GM12878 (cell line): ENCODE data around the gene LRRC4B. TPM values are rescaled to one million over a fixed set of nuclear protein-coding genes. Genes with fewer than 3 reads are reported as not detected.
A peak's percentile ranks its signal among the peaks of the same experiment; 100 is the strongest.

Experiments
- ATAC-seq: fragments of 200-7000 bp; cut with Tn5 transposase; 3 replicates; pipeline ENCODE4 v1.9.1; 2020; ENCODE audit warnings: mild to moderate bottlenecking, moderate library complexity
- BruUV-seq: library from RNA; stranded (reverse); fragments of 400-500 nt; replicated peaks from 2 replicates; lab custom pipeline; 2021; lab: Mats Ljungman, UMichigan
- CTCF ChIA-PET: fragments of 300-600 bp; sonication (Branson Sonifier 250); formaldehyde crosslinking; extraction: SDS; loops from one replicate; lab custom pipeline; 2021; ENCODE audit warnings: inconsistent platforms; lab: Yijun Ruan, JAX
- POLR2A ChIA-PET: fragments of 350-600 bp; formaldehyde crosslinking; extraction: SDS; loops from one replicate; lab custom pipeline; 2021; ENCODE audit warnings: inconsistent platforms; lab: Charles Lee
- RAD21 ChIA-PET: fragments of 300-600 bp; sonication (Branson Sonifier 250); formaldehyde crosslinking; loops from one replicate; lab custom pipeline; 2023; ENCODE audit warnings: antibody characterized with exemption; ENCODE audit not compliant: unreplicated experiment; lab: Charles Lee
- SMC1A ChIA-PET: fragments of 300-600 bp; sonication (Branson Sonifier 250); formaldehyde crosslinking; loops from one replicate; lab custom pipeline; 2023; ENCODE audit not compliant: unreplicated experiment, uncharacterized antibody; lab: Charles Lee
- DNase-seq: peaks from one replicate; pipeline ENCODE4 v3.0.0-alpha.2; 2011; ENCODE audit warnings: low read depth, low spot score
- FAIRE-seq: peaks from 3 replicates; lab custom pipeline; 2011; peaks lifted over from hg19 to GRCh38; lab: Jason Lieb, UNC
- H2AFZ ChIP-seq: 2 replicates; pipeline ENCODE4 v1.6.0; 2011; ENCODE audit warnings: low read depth, low read length, control low read depth; ENCODE audit not compliant: control insufficient read depth
- H3K27ac ChIP-seq: 2 replicates; pipeline ENCODE4 v1.5.1; 2011; ENCODE audit warnings: control low read depth; ENCODE audit not compliant: control insufficient read depth, insufficient read depth
- H3K27me3 ChIP-seq, 2 experiments: replicated peaks in 1 of 2; 2 replicates each; pipeline versions ENCODE4 v1.6.0 to v1.6.1; 2011; ENCODE audit warnings: low read length in 1 of 2; ENCODE audit not compliant: control insufficient read depth in 2 of 2, insufficient read depth in 2 of 2
- H3K36me3 ChIP-seq, 2 experiments: 2 replicates each; pipeline ENCODE4 v1.5.1; 2011; ENCODE audit warnings: low read length in 1 of 2; ENCODE audit not compliant: control insufficient read depth in 2 of 2, insufficient read depth in 2 of 2
- H3K4me1 ChIP-seq: 2 replicates; pipeline ENCODE4 v1.6.1; 2011; ENCODE audit warnings: mild to moderate bottlenecking, low read length, moderate library complexity, mixed read lengths; ENCODE audit not compliant: control insufficient read depth, insufficient read depth
- H3K4me2 ChIP-seq: 2 replicates; pipeline ENCODE4 v1.6.0; 2011; ENCODE audit warnings: control low read depth; ENCODE audit not compliant: control insufficient read depth, insufficient read depth
- H3K4me3 ChIP-seq: fragments of 200-600 bp; sonication (generic); 2 replicates; pipeline ENCODE4 v1.5.1; 2016
- H3K79me2 ChIP-seq: 2 replicates; pipeline ENCODE4 v1.6.0; 2011; ENCODE audit warnings: low read length; ENCODE audit not compliant: control insufficient read depth, insufficient read depth
- H3K9ac ChIP-seq: 2 replicates; pipeline ENCODE4 v1.8.0; 2011; ENCODE audit warnings: low read length, control low read depth, mixed read lengths; ENCODE audit not compliant: control insufficient read depth, insufficient read depth
- H3K9me3 ChIP-seq: replicated peaks from 3 replicates; pipeline ENCODE4 v1.5.1; 2011; ENCODE audit warnings: mild to moderate bottlenecking, low read length; ENCODE audit not compliant: control insufficient read depth, insufficient read depth
- H4K20me1 ChIP-seq: 2 replicates; pipeline ENCODE4 v1.6.0; 2011; ENCODE audit not compliant: control insufficient read depth, insufficient read depth
- EED ChIP-seq: sonication (generic); IDR thresholded peaks from 2 replicates; pipeline ENCODE4 v1.6.1; 2016; ENCODE audit warnings: antibody characterized with exemption, low read depth
- FOXK2 ChIP-seq: fragments of 450-650 bp; IDR thresholded peaks from 2 replicates; pipeline ENCODE4 v1.6.1; 2017; ENCODE audit warnings: mild to moderate bottlenecking, moderate library complexity
- GATAD2B ChIP-seq: fragments of 450-650 bp; conservative IDR thresholded peaks from 2 replicates; pipeline ENCODE4 v1.6.1; 2017; ENCODE audit warnings: low read depth, mild to moderate bottlenecking, moderate library complexity
- IKZF1 ChIP-seq: fragments of 450-650 bp; conservative IDR thresholded peaks from 2 replicates; pipeline ENCODE4 v1.6.1; 2017; ENCODE audit warnings: antibody characterized with exemption, mild to moderate bottlenecking
- JUNB ChIP-seq: IDR thresholded peaks from 2 replicates; pipeline ENCODE4 v1.6.1; 2016; ENCODE audit warnings: antibody characterized with exemption, mild to moderate bottlenecking
- NR2F1 ChIP-seq: fragments of 450-650 bp; conservative IDR thresholded peaks from 2 replicates; pipeline ENCODE4 v1.6.1; 2017; ENCODE audit warnings: mild to moderate bottlenecking
- SMC3 ChIP-seq: IDR thresholded peaks from 2 replicates; pipeline ENCODE4 v1.6.1; 2011; ENCODE audit warnings: low read length, improper control_type of control experiment, borderline replicate concordance
- TBL1XR1 ChIP-seq: IDR thresholded peaks from 2 replicates; pipeline ENCODE4 v1.6.1; 2012; ENCODE audit warnings: low read depth, low read length, improper control_type of control experiment
- TCF12 ChIP-seq: IDR thresholded peaks from 2 replicates; pipeline ENCODE4 v1.6.1; 2011; ENCODE audit warnings: low read depth, mild to moderate bottlenecking, low read length
- ZNF274 ChIP-seq: IDR thresholded peaks from one replicate; pipeline ENCODE4 v1.8.0; 2011; ENCODE audit not compliant: insufficient read length, insufficient read depth
- WGBS: methylation state at CpG from one replicate; pipeline ENCODE4 v1.1.6; 2016; ENCODE audit warnings: low lambda C conversion rate; ENCODE audit not compliant: insufficient replicate concordance, insufficient coverage; ENCODE audit errors: missing lambda C conversion rate; 5-methylcytosine and 5-hydroxymethylcytosine counted together
- in situ Hi-C: fragments of 300-500 bp; cut with MboI; formaldehyde crosslinking; loops from 9 replicates; pipeline ENCODE4 v1.14.3; 2018; ENCODE audit warnings: mixed read lengths
- intact Hi-C: fragments of 100-400 bp; cut with micrococcal nuclease; formaldehyde crosslinking; loops from one replicate; pipeline ENCODE4 v1.14.2; 2022; ENCODE audit not compliant: unreplicated experiment
- polyA plus RNA-seq, 11 experiments: library from polyadenylated mRNA; depleted of rRNA in 4 of 11; unstranded in 6 of 11; stranded (reverse) in 5 of 11; fragments of >200 nt; fragmentation: Nextera tagmentation in 4 of 11; fragmentation: Illumina TruSeq in 1 of 11; extraction: Ambion mirVana in 4 of 11; extraction: Trizol in 1 of 11; gene quantifications; 1 replicate in 1 of 11; 2 replicates in 10 of 11; pipeline versions ENCODE4 v1.2.1 to v1.2.3, GENCODE V29; 2011 to 2016; ENCODE audit warnings: inconsistent platforms in 2 of 11, missing spikeins in 2 of 11, low read depth in 1 of 11
- total RNA-seq, 4 experiments: library from RNA; depleted of rRNA in 3 of 4; stranded (reverse); fragments of >200 nt in 3 of 4; fragmentation: Illumina TruSeq in 1 of 4; extraction: Trizol in 1 of 4; gene quantifications; 2 replicates each; pipeline versions ENCODE4 v1.2.1 to v1.2.3, GENCODE V29; 2013 to 2021
- TF ChIP-seq, protein P1 (sequence below): IDR thresholded peaks from 2 replicates; pipeline ENCODE4 v1.6.1; 2011; ENCODE audit warnings: borderline replicate concordance, low read depth, mild to moderate bottlenecking, moderate library complexity, mixed read lengths, low read length; ENCODE audit not compliant: insufficient read depth; ENCODE audit errors: extremely low read length

Gene LRRC4B
- total and polyA plus RNA-seq, 10 of the 15 experiments (the other 5 are each of a cell fraction or from before 2014, with no cell fraction given), result 0.14 TPM; not detected in 9

DNA sequence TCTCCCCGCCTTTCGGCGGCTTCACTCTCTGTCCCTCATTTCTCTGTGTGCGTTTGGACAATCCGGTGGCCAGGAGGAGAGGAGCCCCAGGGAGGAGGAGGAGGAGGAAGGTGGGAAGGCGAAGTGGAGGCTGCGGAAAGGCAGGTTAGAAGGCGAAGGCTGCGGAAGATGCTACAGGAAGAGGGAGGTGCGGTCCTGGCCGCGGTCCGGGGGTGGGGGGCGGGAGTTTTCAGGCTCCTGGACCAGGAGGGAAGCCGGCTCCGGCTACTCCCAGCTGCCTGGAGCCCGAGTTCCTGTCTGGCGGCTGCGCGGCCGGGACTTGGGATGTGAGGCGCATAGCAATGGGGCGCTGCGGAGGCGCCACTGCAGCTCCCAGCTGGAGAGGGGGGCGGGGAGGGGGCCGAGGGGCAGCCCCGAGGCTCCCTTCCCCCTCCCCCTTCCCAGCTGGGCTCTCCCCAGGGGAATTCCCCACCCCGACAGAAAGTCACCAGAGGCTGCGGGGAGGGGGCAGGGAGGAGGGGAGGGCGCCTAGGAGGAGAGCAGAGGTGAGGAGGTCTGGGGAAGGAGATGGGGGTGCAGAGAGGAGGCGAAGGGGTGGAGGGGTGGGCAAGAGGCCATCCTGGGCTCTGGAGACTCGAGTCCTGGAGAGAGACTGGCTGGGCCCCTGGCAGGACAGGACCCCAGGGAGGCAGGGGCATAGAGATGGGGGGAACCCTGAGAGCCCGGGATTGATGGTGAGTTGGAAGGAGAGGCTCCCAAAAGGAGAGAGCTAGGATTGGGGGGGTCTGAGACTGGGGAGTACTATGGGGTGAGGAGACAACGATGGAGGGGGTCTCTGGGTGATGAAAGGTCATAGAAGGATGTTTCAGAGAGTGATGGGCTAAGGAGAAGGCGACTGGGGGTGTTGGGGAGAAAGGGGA lies 2.0 kb downstream of the LRRC4B start:
- in situ Hi-C loops, result no loop called here
- WGBS, result 7% methylated on average over 13 of the region's 36 CpGs
- DNase-seq (no peak), ATAC-seq (peak; percentile 38), FAIRE-seq (no peak)
- RAD21 ChIA-PET, result no interaction called here
- peaks cover 7% of the 10 kb centered on the region for H3K4me1 ChIP-seq
- SMC1A ChIA-PET, result no interaction called here
- intact Hi-C loops, result no loop called here
- H3K4me2 ChIP-seq, result peak overlapping the region; percentile 48; the same call in 1 of the 2 replicates
- no peaks in the 10 kb centered on the region for H3K79me2 ChIP-seq
- no peaks in the 10 kb centered on the region for H3K36me3 ChIP-seq
- CTCF ChIA-PET, result interaction anchor here (1.2 kb wide), 1 partner anchor 10 kb away, joined by 3 read pairs; no protein-coding TSS in a partner anchor
- no peaks in the 10 kb centered on the region for H4K20me1 ChIP-seq
- H3K9me3 ChIP-seq, result no peaks in the 10 kb centered on the region
- H3K27me3 ChIP-seq, result peaks cover 2 to 13% of the 10 kb centered on the region in 2 experiments; a peak in 3 of 4 replicates
- H3K4me3 ChIP-seq, result peak overlapping the region; percentile 11; the same call in 1 of the 2 replicates
- H3K27ac ChIP-seq, result no peak overlapping the region
- POLR2A ChIA-PET, result no interaction called here
- H3K9ac ChIP-seq, result no peak overlapping the region
- H2AFZ ChIP-seq, result no peak overlapping the region
- TF ChIP-seq IKZF1 (0 out of 2 replicates have a peak, but pooled peaks have one; percentile 38), FOXK2 (no peak), TCF12 (peak; percentile 55; the same call in 1 of the 2 replicates)
- BruUV-seq, result no TSS peak

DNA sequence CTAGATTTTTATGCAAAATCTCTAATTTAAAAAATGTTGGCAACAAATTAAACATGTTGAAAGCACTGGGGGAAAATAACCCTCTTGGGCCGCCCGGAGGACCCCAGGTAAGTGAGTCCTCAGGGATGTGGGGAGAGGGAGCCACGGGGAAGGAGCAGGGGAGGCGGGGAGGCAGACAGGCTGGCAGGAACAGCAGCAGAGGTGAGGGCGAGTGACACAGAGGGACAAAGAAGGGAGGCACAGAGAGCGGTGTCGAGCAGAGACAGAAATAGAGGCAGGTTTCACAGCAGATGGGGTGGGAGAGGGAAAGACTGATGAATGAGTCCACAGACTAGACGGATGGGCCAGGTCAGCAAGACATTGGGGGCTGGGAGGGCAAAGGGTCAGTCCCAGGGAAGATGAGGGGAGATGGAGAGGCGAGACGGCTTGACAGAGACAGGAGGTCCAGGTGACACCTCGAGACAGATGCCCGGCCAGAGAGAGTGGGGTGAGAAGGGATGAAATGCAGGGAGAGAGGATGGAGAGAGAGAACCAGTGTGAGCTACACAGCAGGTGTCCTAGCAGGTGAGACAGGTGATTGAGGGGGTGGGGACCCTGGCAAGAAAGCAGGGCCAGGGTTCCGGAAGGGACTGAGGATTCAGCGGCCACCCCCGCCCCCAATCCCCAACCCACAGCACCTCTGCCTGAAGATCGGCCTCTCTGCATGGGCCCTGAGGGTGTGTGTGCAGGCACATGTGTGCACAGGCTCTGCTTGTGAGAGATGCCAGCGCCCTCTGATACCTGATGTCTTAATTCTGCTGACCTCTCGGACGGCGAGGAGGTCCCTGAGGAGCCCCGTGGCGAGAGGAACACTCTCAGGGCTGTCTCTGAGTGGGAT lies 3.8 kb downstream of the LRRC4B start:
- RAD21 ChIA-PET, result no interaction called here
- no peak overlapping the region for H3K4me3 ChIP-seq
- SMC1A ChIA-PET, result no interaction called here
- 15% methylated on average over 21 of the region's 22 CpGs for WGBS
- H3K27ac ChIP-seq, result no peak overlapping the region
- no TSS peak for BruUV-seq
- no peaks in the 10 kb centered on the region for H3K79me2 ChIP-seq
- no peak overlapping the region for H2AFZ ChIP-seq
- DNase-seq (no peak), ATAC-seq (no peak; the same call in 2 of the 3 replicates), FAIRE-seq (no peak)
- peaks cover 7% of the 10 kb centered on the region for H3K4me1 ChIP-seq
- H3K27me3 ChIP-seq, result peaks cover 2 to 14% of the 10 kb centered on the region in 2 experiments; a peak in 3 of 4 replicates
- no peaks in the 10 kb centered on the region for H3K36me3 ChIP-seq
- H4K20me1 ChIP-seq, result no peaks in the 10 kb centered on the region
- POLR2A ChIA-PET, result interaction anchor here (0.6 kb wide), 1 partner anchor 149 kb away, joined by 3 read pairs; no protein-coding TSS in a partner anchor
- CTCF ChIA-PET, result no interaction called here
- intact Hi-C loops (no loop called here), in situ Hi-C loops (no loop called here)
- H3K4me2 ChIP-seq, result no peak overlapping the region
- no peak overlapping the region for H3K9ac ChIP-seq
- no peaks in the 10 kb centered on the region for H3K9me3 ChIP-seq
- TF ChIP-seq NR2F1 (no peak), GATAD2B (no peak), SMC3 (no peak), ZNF274 (no peak), EED (no peak), JUNB (no peak), TBL1XR1 (no peak)
- TF ChIP-seq, protein P1, sequence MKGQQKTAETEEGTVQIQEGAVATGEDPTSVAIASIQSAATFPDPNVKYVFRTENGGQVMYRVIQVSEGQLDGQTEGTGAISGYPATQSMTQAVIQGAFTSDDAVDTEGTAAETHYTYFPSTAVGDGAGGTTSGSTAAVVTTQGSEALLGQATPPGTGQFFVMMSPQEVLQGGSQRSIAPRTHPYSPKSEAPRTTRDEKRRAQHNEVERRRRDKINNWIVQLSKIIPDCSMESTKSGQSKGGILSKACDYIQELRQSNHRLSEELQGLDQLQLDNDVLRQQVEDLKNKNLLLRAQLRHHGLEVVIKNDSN, result no peak
